Heart left ventricle (tissue), 13 donors: ENCODE measurements around the gene HTATSF1.

Experiments used
- POLR2A ChIP-seq, 2 donors: fragments of 450-650 bp; IDR thresholded peaks; one replicate each; pipeline ENCODE4 v1.6.1; 2017; ENCODE audit warnings: antibody characterized with exemption in 2 of 2, mild to moderate bottlenecking in 2 of 2, moderate library complexity in 2 of 2
- TF ChIP-seq, protein P1 (sequence below), 12 donors: fragments of 200-600 bp; sonication (generic) in 4 of 12; IDR thresholded peaks; one replicate each; pipeline versions ENCODE4 v1.5.0 to v1.8.0; 2018 to 2022; ENCODE audit warnings: antibody characterized with exemption in 12 of 12, mild to moderate bottlenecking in 5 of 12
- donor health status: ischemic (EF 13 %, LVEDD 7.1; RV severe dilation, severe dysfunction).
- donor health status: DM: no; HTN: yes; CAD: no.
- donor health status: DM: no; HTN: no; CAD: no.
- donor health status: ischemic (EF 25% LVEDD 6.9; RV normal size, moderate dysfunction).
- donor health status: ischemic (EF 25% LVEDD 5.7; RV mildly dilated, moderate dysfunction).
- donor health status: ischemic (EF 35%, LVEDD 5.7; RV mildly dilated, moderate dysfunction).
- donor health status: nonischemic (EF 11% LVEDD 7.7; RV severe dilation, severe dysfunction).
- donor health status: DM: yes; HTN: yes; CAD: no.
- donor health status: PGD.
- donor health status: ischemic (EF 29% LVEDD 5.4; RV normal size, mild dysfunction).
- donor health status: nonischemic (EF 23%, LVEDD 6.1; RV moderate dilation, normal function).

DNA sequence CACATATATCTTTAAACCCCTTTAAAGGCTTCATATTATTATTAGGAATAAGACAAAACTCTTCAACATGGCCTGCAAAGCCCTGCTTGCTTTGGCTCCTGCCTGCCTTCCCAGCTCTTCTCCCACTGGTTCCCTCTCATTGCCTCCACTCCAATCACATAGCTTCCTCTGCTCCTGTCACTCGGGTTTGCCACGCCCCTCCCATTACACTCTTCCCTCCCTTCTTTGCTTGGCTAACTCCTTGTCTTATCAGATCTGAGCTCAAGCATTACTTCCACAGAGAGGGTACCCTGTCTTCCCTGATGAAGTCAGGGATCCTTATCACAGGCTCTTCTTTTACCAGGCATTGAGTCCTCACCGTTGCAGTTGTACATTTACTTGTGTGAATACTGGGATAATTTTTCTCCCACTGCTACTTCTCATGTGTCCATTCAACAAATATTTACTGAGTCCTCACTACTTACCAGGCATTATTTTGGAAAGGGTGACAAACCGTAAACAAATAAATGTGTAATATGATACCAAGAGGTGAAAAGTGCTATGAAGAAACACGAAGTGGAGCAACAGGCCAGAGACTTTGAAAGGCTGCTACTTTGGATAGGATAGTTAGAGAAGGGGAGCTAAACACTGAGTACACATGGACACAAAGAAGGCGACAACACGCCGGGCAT is 31.4 kb downstream of the HTATSF1 start:
- TF ChIP-seq, protein P1, sequence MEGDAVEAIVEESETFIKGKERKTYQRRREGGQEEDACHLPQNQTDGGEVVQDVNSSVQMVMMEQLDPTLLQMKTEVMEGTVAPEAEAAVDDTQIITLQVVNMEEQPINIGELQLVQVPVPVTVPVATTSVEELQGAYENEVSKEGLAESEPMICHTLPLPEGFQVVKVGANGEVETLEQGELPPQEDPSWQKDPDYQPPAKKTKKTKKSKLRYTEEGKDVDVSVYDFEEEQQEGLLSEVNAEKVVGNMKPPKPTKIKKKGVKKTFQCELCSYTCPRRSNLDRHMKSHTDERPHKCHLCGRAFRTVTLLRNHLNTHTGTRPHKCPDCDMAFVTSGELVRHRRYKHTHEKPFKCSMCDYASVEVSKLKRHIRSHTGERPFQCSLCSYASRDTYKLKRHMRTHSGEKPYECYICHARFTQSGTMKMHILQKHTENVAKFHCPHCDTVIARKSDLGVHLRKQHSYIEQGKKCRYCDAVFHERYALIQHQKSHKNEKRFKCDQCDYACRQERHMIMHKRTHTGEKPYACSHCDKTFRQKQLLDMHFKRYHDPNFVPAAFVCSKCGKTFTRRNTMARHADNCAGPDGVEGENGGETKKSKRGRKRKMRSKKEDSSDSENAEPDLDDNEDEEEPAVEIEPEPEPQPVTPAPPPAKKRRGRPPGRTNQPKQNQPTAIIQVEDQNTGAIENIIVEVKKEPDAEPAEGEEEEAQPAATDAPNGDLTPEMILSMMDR (IDR thresholded peaks at IDR 0.05), result no peak
- TF ChIP-seq POLR2A (IDR thresholded peaks at IDR 0.05), result no peak
